Activated effector memory CD4-positive, alpha-beta T cell treated with Interleukin-2 at 50 U/mL for 16 hours (primary cell): ENCODE measurements around the gene ACE.

ENCODE experiments used
- DNase-seq: peaks from one replicate; pipeline ENCODE4 v3.0.0-alpha.2; 2020

Gene ACE

GRCh38 chr17:63538693-63539595 is 62.1 kb downstream of the ACE start:
- DNase-seq: no peak

- DNase-seq: no peak
Measured at GRCh38 chr17:63540590-63540989, 63.7 kb downstream of the ACE start.

GRCh38 chr17:63542218-63542545 is 65.3 kb downstream of the ACE start:
- no peak for DNase-seq

- no peak for DNase-seq
Measured at GRCh38 chr17:63542942-63543821, 66.3 kb downstream of the ACE start.

- DNase-seq: no peak
Measured at GRCh38 chr17:63543822-63544420, 67.1 kb downstream of the ACE start.

GRCh38 chr17:63544467-63545301 is 67.8 kb downstream of the ACE start:
- DNase-seq: no peak

- DNase-seq: no peak
Measured at GRCh38 chr17:63546308-63547082, 69.6 kb downstream of the ACE start.

- DNase-seq: no peak
Measured at GRCh38 chr17:63547083-63547523, 70.2 kb downstream of the ACE start.
